Esophagus muscularis mucosa (tissue), 4 donors: ENCODE results near the gene NOL7. TPM values are rescaled to one million over a fixed set of nuclear protein-coding genes. Genes with fewer than 3 reads are reported as not detected.

Experiments
- DNase-seq: peaks from one replicate; pipeline ENCODE4 v3.0.0-alpha.2; 2017; ENCODE audit errors: extremely low spot score
- H3K27ac ChIP-seq, 4 donors: fragments of 200-600 bp; sonication (generic); replicated peaks in 1 of 4; 1 replicate in 3 of 4; 2 replicates in 1 of 4; pipeline ENCODE4 v1.5.1; 2016 to 2019; ENCODE audit warnings: mild to moderate bottlenecking in 1 of 4
- H3K27me3 ChIP-seq, 4 donors: fragments of 200-600 bp; sonication (generic); one replicate each; pipeline versions ENCODE4 v1.5.1 to v1.6.0; 2016 to 2019
- H3K36me3 ChIP-seq, 4 donors: fragments of 200-600 bp; sonication (generic); one replicate each; pipeline ENCODE4 v1.5.1; 2016 to 2019
- H3K4me1 ChIP-seq, 4 donors: fragments of 200-600 bp; sonication (generic); one replicate each; pipeline ENCODE4 v1.5.1; 2016 to 2019
- H3K4me3 ChIP-seq, 4 donors: fragments of 200-600 bp; sonication (generic); 1 replicate in 2 of 4; 2 replicates in 2 of 4; pipeline ENCODE4 v1.5.1; 2016 to 2019; ENCODE audit warnings: mild to moderate bottlenecking in 4 of 4, moderate library complexity in 1 of 4
- H3K9me3 ChIP-seq, 4 donors: fragments of 200-600 bp; sonication (generic); 1 replicate in 3 of 4; 2 replicates in 1 of 4; pipeline ENCODE4 v1.5.1; 2016 to 2019
- CTCF ChIP-seq, 3 experiments: fragments of 200-600 bp in 2 of 3; fragments of 450-650 bp in 1 of 3; sonication (generic) in 2 of 3; IDR thresholded peaks; one replicate each; pipeline ENCODE4 v1.5.1; 2017 to 2019; ENCODE audit warnings: antibody characterized with exemption in 3 of 3, mild to moderate bottlenecking in 2 of 3, moderate library complexity in 1 of 3
- EP300 ChIP-seq: sonication (generic); formaldehyde crosslinking; IDR thresholded peaks from one replicate; pipeline ENCODE4 v1.6.1; 2017; ENCODE audit warnings: antibody characterized with exemption
- POLR2A ChIP-seq: fragments of 450-650 bp; IDR thresholded peaks from one replicate; pipeline ENCODE4 v1.6.1; 2017; ENCODE audit warnings: antibody characterized with exemption, moderate library complexity, mild to moderate bottlenecking, low read depth
- POLR2AphosphoS5 ChIP-seq, 2 donors: sonication (generic); formaldehyde crosslinking; IDR thresholded peaks; one replicate each; pipeline ENCODE4 v1.6.1; 2017; ENCODE audit warnings: antibody characterized with exemption in 2 of 2
- WGBS: methylation state at CpG from one replicate; pipeline ENCODE4 v1.1.5; 2018; 5-methylcytosine and 5-hydroxymethylcytosine counted together
- intact Hi-C: fragments of 100-400 bp; cut with DNase I; formaldehyde crosslinking; loops from one replicate; pipeline ENCODE4 v1.15.1; 2023
- total RNA-seq, 4 donors: library from RNA; depleted of rRNA; stranded (reverse); fragments of >200 nt; gene quantifications; one replicate each; pipeline versions ENCODE4 v1.1.0 to v1.2.1, GENCODE V29; 2016

NOL7 gene
- total RNA-seq, 4 donors from 2014 or later, result 67.3 to 97.2 (median 74.8) TPM

- Histone ChIP-seq H3K9me3 (no peaks in the 10 kb centered on the region), H3K4me3 (no peak overlapping the region), H3K36me3 (peaks cover 17 to 73% (median 37%) of the 10 kb centered on the region in 4 donors), H3K4me1 (peaks cover 0 to 9% (median 0%) of the 10 kb centered on the region in 4 donors), H3K27me3 (no peaks in the 10 kb centered on the region), H3K27ac (no peak overlapping the region)
- no peak for DNase-seq
- TF ChIP-seq POLR2A (no peak), CTCF (IDR thresholded peaks at IDR 0.05) (no peak), POLR2AphosphoS5 (IDR thresholded peaks at IDR 0.05) (no peak), EP300 (no peak)
- WGBS, result 72% methylated on average over 4 of the region's 4 CpGs
- intact Hi-C loops, result no loop called here
These were observed 21.0 kb downstream of the NOL7 start for GRCh38 chr6:13635948-13636658.

GRCh38 chr6:13638014-13638413 lies 22.9 kb downstream of the NOL7 start:
- WGBS, result 94% methylated on average over 1 of the region's 1 CpG
- DNase-seq, result no peak
- TF ChIP-seq EP300 (no peak), POLR2AphosphoS5 (IDR thresholded peaks at IDR 0.05) (no peak), CTCF (IDR thresholded peaks at IDR 0.05) (no peak), POLR2A (no peak)
- H3K4me3 ChIP-seq, result no peak overlapping the region
- no peak overlapping the region for H3K27ac ChIP-seq
- H3K9me3 ChIP-seq, result no peaks in the 10 kb centered on the region
- H3K36me3 ChIP-seq, result peaks cover 17 to 73% (median 28%) of the 10 kb centered on the region in 4 donors
- intact Hi-C loops, result no loop called here
- H3K27me3 ChIP-seq, result no peaks in the 10 kb centered on the region
- no peaks in the 10 kb centered on the region for H3K4me1 ChIP-seq

- intact Hi-C loops, result no loop called here
- 89% methylated on average over 4 of the region's 4 CpGs for WGBS
- no peak for TF ChIP-seq CTCF (IDR thresholded peaks at IDR 0.05)
- TF ChIP-seq POLR2A, result no peak
- TF ChIP-seq EP300, result no peak
- TF ChIP-seq POLR2AphosphoS5 (IDR thresholded peaks at IDR 0.05), result no peak
These were observed 23.5 kb downstream of the NOL7 start for GRCh38 chr6:13638626-13639025.

GRCh38 chr6:13641315-13641714 lies 26.2 kb downstream of the NOL7 start:
- intact Hi-C loops, result no loop called here
- Histone ChIP-seq H3K4me3 (no peak overlapping the region), H3K27me3 (no peaks in the 10 kb centered on the region), H3K9me3 (no peaks in the 10 kb centered on the region), H3K4me1 (no peaks in the 10 kb centered on the region), H3K27ac (no peak overlapping the region), H3K36me3 (peaks cover 17 to 78% (median 31%) of the 10 kb centered on the region in 4 donors)
- 63% methylated on average over 5 of the region's 5 CpGs for WGBS
- DNase-seq, result no peak
- TF ChIP-seq POLR2A, result no peak
- no peak for TF ChIP-seq EP300
- TF ChIP-seq CTCF (IDR thresholded peaks at IDR 0.05), result no peak
- TF ChIP-seq POLR2AphosphoS5 (IDR thresholded peaks at IDR 0.05), result no peak

More at GRCh38 chr6:13638626-13639025, 23.5 kb downstream of the NOL7 start:
- Histone ChIP-seq H3K4me3 (no peak overlapping the region), H3K27ac (no peak overlapping the region), H3K4me1 (no peaks in the 10 kb centered on the region), H3K27me3 (no peaks in the 10 kb centered on the region), H3K36me3 (peaks cover 17 to 75% (median 31%) of the 10 kb centered on the region in 4 donors), H3K9me3 (no peaks in the 10 kb centered on the region)
- DNase-seq, result no peak

- WGBS, result 78% methylated on average over 3 of the region's 3 CpGs
- Histone ChIP-seq H3K4me3 (no peak overlapping the region), H3K36me3 (peaks cover 14 to 62% (median 23%) of the 10 kb centered on the region in 4 donors), H3K4me1 (no peaks in the 10 kb centered on the region), H3K27me3 (no peaks in the 10 kb centered on the region), H3K9me3 (no peaks in the 10 kb centered on the region), H3K27ac (no peak overlapping the region)
- DNase-seq, result no peak
- TF ChIP-seq EP300 (no peak), POLR2AphosphoS5 (IDR thresholded peaks at IDR 0.05) (no peak), CTCF (IDR thresholded peaks at IDR 0.05) (no peak), POLR2A (no peak)
- intact Hi-C loops, result no loop called here
These were observed 28.0 kb downstream of the NOL7 start for GRCh38 chr6:13643125-13643524.
